ENCODE measurements around the gene ATP8B4. TPM values are rescaled to one million over a fixed set of nuclear protein-coding genes. Genes with fewer than 3 reads are reported as not detected.
A peak's percentile ranks its signal among the peaks of the same experiment; 100 is the strongest.

ATP8B4 gene
- total and polyA plus RNA-seq, 5 experiments from 2014 or later: 0.18 to 0.99 TPM; not detected in 3

- POLR2A ChIA-PET: no interaction called here
- ATAC-seq (peak; percentile 46 to 51), DNase-seq (peak in 7 of 10 donors; percentile 3 to 44 (median 19))
- Mint-ChIP-seq H3K27ac (peak overlapping the region in 1 of 10 donors; percentile 29), H3K4me3 (no peak overlapping the region), H3K36me3 (no peaks in the 10 kb centered on the region), H3K9me3 (peaks cover 0 to 2% (median 0%) of the 10 kb centered on the region in 9 donors), H3K4me1 (peaks cover 0 to 11% (median 2%) of the 10 kb centered on the region in 4 donors), H3K27me3 (peaks cover 0 to 12% (median 5%) of the 10 kb centered on the region in 5 donors)
Observed at GRCh38 chr15:50003786-50004334, 115.2 kb downstream of the ATP8B4 start.

- Mint-ChIP-seq H3K9me3 (no peaks in the 10 kb centered on the region), H3K27ac (no peak overlapping the region), H3K27me3 (no peaks in the 10 kb centered on the region), H3K4me3 (no peak overlapping the region), H3K4me1 (no peaks in the 10 kb centered on the region), H3K36me3 (no peaks in the 10 kb centered on the region)
- ATAC-seq: no peak
- DNase-seq: no peak
- POLR2A ChIA-PET: no interaction called here
Observed at GRCh38 chr15:49991587-49991986, 127.4 kb downstream of the ATP8B4 start.

GRCh38 chr15:49990835-49991545, 128.0 kb downstream of the ATP8B4 start:
- ATAC-seq (no peak), DNase-seq (no peak)
- Mint-ChIP-seq H3K4me1 (no peaks in the 10 kb centered on the region), H3K4me3 (no peak overlapping the region), H3K9me3 (no peaks in the 10 kb centered on the region), H3K27me3 (no peaks in the 10 kb centered on the region), H3K27ac (no peak overlapping the region), H3K36me3 (no peaks in the 10 kb centered on the region)
- POLR2A ChIA-PET: no interaction called here

GRCh38 chr15:49989498-49989897, 129.5 kb downstream of the ATP8B4 start:
- Mint-ChIP-seq H3K4me1 (no peaks in the 10 kb centered on the region), H3K36me3 (no peaks in the 10 kb centered on the region), H3K27ac (no peak overlapping the region), H3K9me3 (no peaks in the 10 kb centered on the region), H3K27me3 (no peaks in the 10 kb centered on the region), H3K4me3 (no peak overlapping the region)
- DNase-seq: no peak
- POLR2A ChIA-PET: no interaction called here
- no peak for ATAC-seq

GRCh38 chr15:49988766-49989165, 130.3 kb downstream of the ATP8B4 start:
- POLR2A ChIA-PET: no interaction called here

GRCh38 chr15:49987896-49988295, 131.1 kb downstream of the ATP8B4 start:
- no peaks in the 10 kb centered on the region for H3K4me1 Mint-ChIP-seq
- DNase-seq: no peak
- no peaks in the 10 kb centered on the region for H3K36me3 Mint-ChIP-seq
- POLR2A ChIA-PET: no interaction called here
- H3K27ac Mint-ChIP-seq: no peak overlapping the region
- ATAC-seq: no peak
- H3K4me3 Mint-ChIP-seq: no peak overlapping the region
- H3K27me3 Mint-ChIP-seq: peaks cover 0 to 9% (median 3%) of the 10 kb centered on the region in 5 donors
- no peaks in the 10 kb centered on the region for H3K9me3 Mint-ChIP-seq

More at GRCh38 chr15:49988766-49989165, 130.3 kb downstream of the ATP8B4 start:
- Mint-ChIP-seq H3K27me3 (peaks cover 0 to 4% (median 0%) of the 10 kb centered on the region in 5 donors), H3K4me1 (no peaks in the 10 kb centered on the region), H3K27ac (no peak overlapping the region), H3K36me3 (no peaks in the 10 kb centered on the region), H3K9me3 (no peaks in the 10 kb centered on the region), H3K4me3 (no peak overlapping the region)
- ATAC-seq: no peak
- no peak for DNase-seq

- POLR2A ChIA-PET: no interaction called here
- DNase-seq (no peak), ATAC-seq (no peak)
- Mint-ChIP-seq H3K27me3 (peaks cover 0 to 11% (median 3%) of the 10 kb centered on the region in 5 donors), H3K4me3 (no peak overlapping the region), H3K9me3 (no peaks in the 10 kb centered on the region), H3K4me1 (no peaks in the 10 kb centered on the region), H3K27ac (no peak overlapping the region), H3K36me3 (no peaks in the 10 kb centered on the region)
Observed at GRCh38 chr15:49987198-49987785, 131.7 kb downstream of the ATP8B4 start.

GRCh38 chr15:49986326-49986725, 132.7 kb downstream of the ATP8B4 start:
- Mint-ChIP-seq H3K9me3 (no peaks in the 10 kb centered on the region), H3K36me3 (no peaks in the 10 kb centered on the region), H3K4me1 (no peaks in the 10 kb centered on the region), H3K27ac (no peak overlapping the region), H3K27me3 (peaks cover 0 to 11% (median 3%) of the 10 kb centered on the region in 5 donors), H3K4me3 (no peak overlapping the region)
- no peak for DNase-seq
- no peak for ATAC-seq
- POLR2A ChIA-PET: interaction anchor here (0.5 kb wide), 1 partner anchor 39 kb away, joined by 4 read pairs; no protein-coding TSS in a partner anchor

- POLR2A ChIA-PET: no interaction called here
- Mint-ChIP-seq H3K36me3 (no peaks in the 10 kb centered on the region), H3K27me3 (peaks cover 0 to 11% (median 3%) of the 10 kb centered on the region in 5 donors), H3K4me1 (no peaks in the 10 kb centered on the region), H3K4me3 (no peak overlapping the region), H3K27ac (no peak overlapping the region), H3K9me3 (no peaks in the 10 kb centered on the region)
- DNase-seq (no peak), ATAC-seq (no peak)
Observed at GRCh38 chr15:49985463-49985862, 133.6 kb downstream of the ATP8B4 start.

- ATAC-seq (no peak), DNase-seq (no peak)
- POLR2A ChIA-PET: no interaction called here
- Mint-ChIP-seq H3K4me1 (no peaks in the 10 kb centered on the region), H3K9me3 (no peaks in the 10 kb centered on the region), H3K27me3 (peaks cover 1 to 11% (median 3%) of the 10 kb centered on the region in 5 donors), H3K4me3 (no peak overlapping the region), H3K27ac (no peak overlapping the region), H3K36me3 (no peaks in the 10 kb centered on the region)
Observed at GRCh38 chr15:49984436-49984835, 134.6 kb downstream of the ATP8B4 start.

GRCh38 chr15:49982584-49982983, 136.4 kb downstream of the ATP8B4 start:
- POLR2A ChIA-PET: no interaction called here
- Mint-ChIP-seq H3K4me3 (no peak overlapping the region), H3K4me1 (no peaks in the 10 kb centered on the region), H3K27me3 (peaks cover 1 to 11% (median 3%) of the 10 kb centered on the region in 5 donors), H3K9me3 (no peaks in the 10 kb centered on the region), H3K36me3 (no peaks in the 10 kb centered on the region), H3K27ac (no peak overlapping the region)
- ATAC-seq: no peak
- no peak for DNase-seq

GRCh38 chr15:49979705-49980382, 139.2 kb downstream of the ATP8B4 start:
- Mint-ChIP-seq H3K36me3 (no peaks in the 10 kb centered on the region), H3K4me3 (no peak overlapping the region), H3K27ac (no peak overlapping the region), H3K27me3 (peaks cover 1 to 11% (median 3%) of the 10 kb centered on the region in 5 donors), H3K9me3 (no peaks in the 10 kb centered on the region), H3K4me1 (no peaks in the 10 kb centered on the region)
- DNase-seq (no peak), ATAC-seq (no peak)
- POLR2A ChIA-PET: no interaction called here

GRCh38 chr15:49978121-49978520, 140.9 kb downstream of the ATP8B4 start:
- Mint-ChIP-seq H3K27ac (no peak overlapping the region), H3K36me3 (no peaks in the 10 kb centered on the region), H3K27me3 (peaks cover 0 to 4% (median 1%) of the 10 kb centered on the region in 5 donors), H3K4me3 (no peak overlapping the region), H3K4me1 (no peaks in the 10 kb centered on the region), H3K9me3 (no peaks in the 10 kb centered on the region)
- no peak for DNase-seq
- POLR2A ChIA-PET: no interaction called here
- ATAC-seq: no peak
